GM21786 (cell line): ENCODE results near the gene MGAT4A.
A peak's percentile ranks its signal among the peaks of the same experiment; 100 is the strongest.
"Not testable (repeated sequence)": the region's sequence is repeated elsewhere in the genome, so short reads cannot be mapped to it uniquely, and the experiment has no call there.

Experiments used
- ATAC-seq: cut with Tn5 transposase; IDR thresholded peaks from one replicate; pipeline ENCODE4 v1.9.1; 2021; ENCODE audit not compliant: unreplicated experiment

Gene MGAT4A

GRCh38 chr2:98664323-98664722 is 66.6 kb downstream of the MGAT4A start:
- ATAC-seq, result no peak

GRCh38 chr2:98663511-98664090 is 67.3 kb downstream of the MGAT4A start:
- no peak for ATAC-seq

- not testable (repeated sequence) for ATAC-seq
Measured at GRCh38 chr2:98659491-98659840, 71.5 kb downstream of the MGAT4A start.

GRCh38 chr2:98658816-98659490 is 72.0 kb downstream of the MGAT4A start:
- ATAC-seq, result no peak

GRCh38 chr2:98656800-98657199 is 74.1 kb downstream of the MGAT4A start:
- no peak for ATAC-seq

- ATAC-seq, result no peak
Measured at GRCh38 chr2:98654699-98655495, 76.0 kb downstream of the MGAT4A start.

- ATAC-seq, result no peak
Measured at GRCh38 chr2:98650998-98651397, 79.9 kb downstream of the MGAT4A start.

GRCh38 chr2:98649992-98650375 is 80.9 kb downstream of the MGAT4A start:
- no peak for ATAC-seq

GRCh38 chr2:98649135-98649991 is 81.6 kb downstream of the MGAT4A start:
- peak; percentile 56 for ATAC-seq

GRCh38 chr2:98648451-98648850 is 82.5 kb downstream of the MGAT4A start:
- ATAC-seq, result no peak

- no peak for ATAC-seq
Measured at GRCh38 chr2:98647636-98648035, 83.3 kb downstream of the MGAT4A start.

- ATAC-seq, result no peak
Measured at GRCh38 chr2:98643496-98644100, 87.3 kb downstream of the MGAT4A start.

GRCh38 chr2:98637401-98638147 is 93.4 kb downstream of the MGAT4A start:
- ATAC-seq, result peak; percentile 77

GRCh38 chr2:98634406-98635092 is 96.4 kb downstream of the MGAT4A start:
- no peak for ATAC-seq

GRCh38 chr2:98632351-98632750 is 98.6 kb downstream of the MGAT4A start:
- ATAC-seq, result no peak

GRCh38 chr2:98623657-98624056 is 107.3 kb downstream of the MGAT4A start:
- no peak for ATAC-seq

GRCh38 chr2:98617149-98617548 is 113.8 kb downstream of the MGAT4A start:
- no peak for ATAC-seq

- ATAC-seq, result no peak
Measured at GRCh38 chr2:98615481-98615880, 115.5 kb downstream of the MGAT4A start.

- ATAC-seq, result no peak
Measured at GRCh38 chr2:98614024-98614739, 116.8 kb downstream of the MGAT4A start.
